WI38 (cell line): Measurements from ENCODE around the gene STRA8.

ENCODE experiments used
- H3K4me3 ChIP-seq: 2 replicates; pipeline ENCODE4 v1.5.1; 2011; ENCODE audit warnings: low read depth, mild to moderate bottlenecking, control low read depth, low read length
- TF ChIP-seq, protein P1 (sequence below): IDR thresholded peaks from 2 replicates; pipeline ENCODE4 v1.5.1; 2012; ENCODE audit warnings: low read depth, mild to moderate bottlenecking, control low read depth, low read length

Gene STRA8

DNA sequence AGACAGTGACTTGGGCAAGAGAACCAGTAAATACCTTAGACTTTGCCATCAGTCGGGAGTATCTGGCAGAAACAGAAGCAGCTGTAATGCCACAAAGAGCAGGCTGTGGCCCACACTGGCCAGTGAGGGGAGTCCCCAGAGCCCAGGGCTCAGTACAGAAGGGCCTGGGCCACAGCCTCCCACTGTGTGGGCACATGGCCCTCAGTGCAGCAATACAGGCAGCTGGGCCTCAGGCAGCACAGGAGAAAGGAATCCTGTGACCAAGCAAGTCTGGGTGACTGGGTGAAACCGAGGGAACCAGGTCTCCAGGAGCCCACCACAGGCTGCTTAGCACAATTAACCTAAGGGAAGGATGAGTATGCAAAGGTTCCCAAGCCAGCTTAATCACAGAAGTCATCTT lies 36.3 kb upstream of the STRA8 start:
- H3K4me3 ChIP-seq, result no peak overlapping the region
- TF ChIP-seq, protein P1, sequence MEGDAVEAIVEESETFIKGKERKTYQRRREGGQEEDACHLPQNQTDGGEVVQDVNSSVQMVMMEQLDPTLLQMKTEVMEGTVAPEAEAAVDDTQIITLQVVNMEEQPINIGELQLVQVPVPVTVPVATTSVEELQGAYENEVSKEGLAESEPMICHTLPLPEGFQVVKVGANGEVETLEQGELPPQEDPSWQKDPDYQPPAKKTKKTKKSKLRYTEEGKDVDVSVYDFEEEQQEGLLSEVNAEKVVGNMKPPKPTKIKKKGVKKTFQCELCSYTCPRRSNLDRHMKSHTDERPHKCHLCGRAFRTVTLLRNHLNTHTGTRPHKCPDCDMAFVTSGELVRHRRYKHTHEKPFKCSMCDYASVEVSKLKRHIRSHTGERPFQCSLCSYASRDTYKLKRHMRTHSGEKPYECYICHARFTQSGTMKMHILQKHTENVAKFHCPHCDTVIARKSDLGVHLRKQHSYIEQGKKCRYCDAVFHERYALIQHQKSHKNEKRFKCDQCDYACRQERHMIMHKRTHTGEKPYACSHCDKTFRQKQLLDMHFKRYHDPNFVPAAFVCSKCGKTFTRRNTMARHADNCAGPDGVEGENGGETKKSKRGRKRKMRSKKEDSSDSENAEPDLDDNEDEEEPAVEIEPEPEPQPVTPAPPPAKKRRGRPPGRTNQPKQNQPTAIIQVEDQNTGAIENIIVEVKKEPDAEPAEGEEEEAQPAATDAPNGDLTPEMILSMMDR, result no peak

DNA sequence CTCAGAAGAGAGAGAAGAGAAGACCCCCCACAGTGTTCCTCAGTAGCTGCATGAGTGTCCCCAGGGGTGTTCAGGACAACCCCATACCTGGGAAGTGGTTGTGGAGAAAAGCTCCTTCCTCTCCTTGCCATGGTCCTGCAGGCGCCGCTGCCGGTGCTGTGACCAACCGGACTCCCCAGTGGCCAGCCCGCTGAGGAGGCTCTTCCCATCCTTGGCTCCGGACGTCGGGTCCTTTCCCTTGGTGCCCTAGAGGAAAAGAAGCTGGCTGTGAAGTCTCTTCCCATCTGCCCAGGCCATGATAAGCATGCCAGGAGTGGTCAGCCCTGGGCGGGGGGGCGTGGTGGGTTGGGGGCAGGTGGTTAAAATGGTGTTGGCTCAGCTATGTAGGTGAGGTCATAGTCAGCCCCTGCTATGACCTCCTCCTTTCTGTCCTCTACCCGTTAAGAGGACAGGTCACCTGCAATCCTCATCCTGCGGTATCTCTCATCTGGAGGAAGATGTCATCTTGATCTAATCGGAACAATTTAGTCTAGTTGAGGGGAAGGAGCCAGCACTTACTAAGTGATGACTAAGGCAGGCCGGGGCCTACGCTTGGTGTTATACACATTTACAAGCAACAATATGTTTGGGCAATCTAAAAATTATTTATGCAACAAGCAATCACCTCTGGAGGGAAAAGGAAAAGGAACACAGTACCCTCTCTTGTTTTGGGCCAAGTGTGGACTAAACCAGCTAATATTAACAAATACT lies 35.6 kb upstream of the STRA8 start:
- TF ChIP-seq, protein P1, result no peak
- no peak overlapping the region for H3K4me3 ChIP-seq

DNA sequence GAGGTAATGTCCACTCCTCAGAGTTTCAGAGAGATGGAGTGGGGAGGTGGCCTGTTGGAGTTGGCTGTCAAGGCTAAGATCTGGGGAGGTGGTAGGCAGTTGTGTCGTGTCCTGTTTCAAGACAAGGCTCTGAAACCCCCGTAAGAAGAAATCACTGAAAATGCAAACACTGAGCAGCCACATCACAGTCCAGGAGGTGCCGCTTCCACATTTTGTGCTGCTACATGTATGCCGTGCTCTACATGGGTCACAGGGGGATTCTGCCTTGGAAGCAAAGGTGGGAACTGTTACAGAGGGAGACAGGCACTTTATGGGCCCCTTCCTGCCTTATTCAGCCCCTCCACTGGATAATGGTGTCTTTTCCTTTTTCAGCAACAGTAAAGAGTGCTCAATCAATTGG lies 34.2 kb upstream of the STRA8 start:
- H3K4me3 ChIP-seq, result no peak overlapping the region
- TF ChIP-seq, protein P1, result no peak

- H3K4me3 ChIP-seq, result no peak overlapping the region
- TF ChIP-seq, protein P1, result no peak
Measured at GRCh38 chr7:135200821-135201331, 32.8 kb upstream of the STRA8 start.

- no peak overlapping the region for H3K4me3 ChIP-seq
- TF ChIP-seq, protein P1, result no peak
Measured at GRCh38 chr7:135201350-135201749, 32.3 kb upstream of the STRA8 start.

GRCh38 chr7:135204341-135204749 lies 29.3 kb upstream of the STRA8 start:
- no peak overlapping the region for H3K4me3 ChIP-seq
- TF ChIP-seq, protein P1, result no peak

DNA sequence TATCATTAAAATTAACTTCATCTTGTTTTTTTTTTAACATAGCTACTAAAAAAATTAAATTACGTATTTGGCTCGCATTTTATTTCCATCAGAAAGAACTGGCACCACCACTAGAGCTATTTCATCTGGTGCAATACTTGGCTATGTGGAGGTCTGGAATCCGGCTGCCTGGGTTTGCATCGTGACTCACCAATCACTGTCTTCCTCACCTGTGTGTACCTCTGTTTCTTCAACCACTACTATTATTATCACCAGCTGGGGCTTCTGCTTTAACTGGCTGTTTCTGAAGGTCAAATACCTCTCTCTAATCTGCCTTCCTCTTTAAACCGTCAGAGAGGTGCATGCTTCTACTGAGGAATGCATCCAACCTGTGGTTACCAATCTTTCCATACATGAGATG lies 28.8 kb upstream of the STRA8 start:
- no peak overlapping the region for H3K4me3 ChIP-seq
- TF ChIP-seq, protein P1, result no peak
